KMS-11 (cell line): ENCODE data around the gene DHRS13.

Source experiments
- H2AFZ ChIP-seq: fragments of 200-600 bp; sonication (generic); 2 replicates; pipeline ENCODE4 v1.6.1; 2016; ENCODE audit warnings: antibody characterized with exemption, mixed run types, low read depth
- H3K27ac ChIP-seq: fragments of 200-600 bp; sonication (generic); 2 replicates; pipeline ENCODE4 v1.6.1; 2016; ENCODE audit warnings: mild to moderate bottlenecking, mixed run types
- H3K27me3 ChIP-seq: fragments of 200-600 bp; sonication (generic); 2 replicates; pipeline ENCODE4 v1.6.1; 2017; ENCODE audit warnings: mild to moderate bottlenecking, low read depth, mixed run types, moderate library complexity; ENCODE audit not compliant: insufficient read depth
- H3K36me3 ChIP-seq: fragments of 200-600 bp; sonication (generic); 2 replicates; pipeline ENCODE4 v1.6.1; 2017; ENCODE audit warnings: mild to moderate bottlenecking, mixed run types; ENCODE audit not compliant: insufficient read depth
- H3K4me1 ChIP-seq: fragments of 200-600 bp; sonication (generic); 2 replicates; pipeline ENCODE4 v1.6.1; 2016; ENCODE audit warnings: mild to moderate bottlenecking, low read depth, mixed run types; ENCODE audit not compliant: poor library complexity, severe bottlenecking
- H3K4me2 ChIP-seq: fragments of 200-600 bp; sonication (generic); 2 replicates; pipeline ENCODE4 v1.7.0; 2016; ENCODE audit warnings: mild to moderate bottlenecking, mixed run types
- H3K4me3 ChIP-seq: fragments of 200-600 bp; sonication (generic); IDR thresholded peaks from 2 replicates; pipeline ENCODE4 v1.6.1; 2017; ENCODE audit warnings: low read depth, low read length, mixed read lengths; ENCODE audit not compliant: insufficient read depth
- H3K79me2 ChIP-seq: fragments of 200-600 bp; sonication (generic); 2 replicates; pipeline ENCODE4 v1.6.1; 2016; ENCODE audit warnings: low read depth, mixed run types; ENCODE audit not compliant: insufficient read depth
- H3K9ac ChIP-seq: fragments of 200-600 bp; sonication (generic); 2 replicates; pipeline ENCODE4 v1.6.1; 2016; ENCODE audit warnings: mild to moderate bottlenecking, mixed run types
- H4K20me1 ChIP-seq: fragments of 200-600 bp; sonication (generic); 2 replicates; pipeline ENCODE4 v1.6.1; 2016; ENCODE audit warnings: mild to moderate bottlenecking, mixed run types; ENCODE audit not compliant: insufficient read depth
- TF ChIP-seq, protein P1 (sequence below): fragments of 200-600 bp; sonication (generic); conservative IDR thresholded peaks from 2 replicates; pipeline ENCODE4 v1.6.1; 2017; ENCODE audit warnings: low read depth, mild to moderate bottlenecking, antibody characterized with exemption, low read length, moderate library complexity, mixed read lengths

Gene DHRS13

DNA sequence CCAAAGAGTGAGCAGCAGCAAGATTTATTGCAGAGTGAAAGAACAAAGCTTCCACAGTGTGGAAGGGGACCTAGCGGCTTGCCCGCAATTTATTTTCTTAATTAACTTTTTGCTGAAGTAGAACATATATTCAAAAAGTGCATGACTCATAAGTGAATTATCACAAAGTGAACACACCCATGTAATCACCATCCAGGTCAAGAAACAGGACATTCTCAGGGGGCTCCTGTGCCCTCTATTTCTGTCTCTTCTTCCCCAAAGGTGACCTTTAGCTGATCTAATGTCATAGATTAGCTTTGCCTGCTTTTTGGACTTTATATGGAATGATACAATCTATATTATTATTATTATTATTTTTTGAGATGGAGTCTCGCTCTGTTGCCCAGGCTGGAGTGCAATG is 28.1 kb downstream of the DHRS13 start:
- Histone ChIP-seq H3K9ac (no peak overlapping the region), H3K27me3 (no peaks in the 10 kb centered on the region), H2AFZ (no peak overlapping the region), H3K36me3 (no peaks in the 10 kb centered on the region), H3K79me2 (no peaks in the 10 kb centered on the region), H3K4me3 (no peak overlapping the region), H3K27ac (no peak overlapping the region), H4K20me1 (no peaks in the 10 kb centered on the region), H3K4me1 (no peaks in the 10 kb centered on the region), H3K4me2 (no peak overlapping the region)
- TF ChIP-seq, protein P1, sequence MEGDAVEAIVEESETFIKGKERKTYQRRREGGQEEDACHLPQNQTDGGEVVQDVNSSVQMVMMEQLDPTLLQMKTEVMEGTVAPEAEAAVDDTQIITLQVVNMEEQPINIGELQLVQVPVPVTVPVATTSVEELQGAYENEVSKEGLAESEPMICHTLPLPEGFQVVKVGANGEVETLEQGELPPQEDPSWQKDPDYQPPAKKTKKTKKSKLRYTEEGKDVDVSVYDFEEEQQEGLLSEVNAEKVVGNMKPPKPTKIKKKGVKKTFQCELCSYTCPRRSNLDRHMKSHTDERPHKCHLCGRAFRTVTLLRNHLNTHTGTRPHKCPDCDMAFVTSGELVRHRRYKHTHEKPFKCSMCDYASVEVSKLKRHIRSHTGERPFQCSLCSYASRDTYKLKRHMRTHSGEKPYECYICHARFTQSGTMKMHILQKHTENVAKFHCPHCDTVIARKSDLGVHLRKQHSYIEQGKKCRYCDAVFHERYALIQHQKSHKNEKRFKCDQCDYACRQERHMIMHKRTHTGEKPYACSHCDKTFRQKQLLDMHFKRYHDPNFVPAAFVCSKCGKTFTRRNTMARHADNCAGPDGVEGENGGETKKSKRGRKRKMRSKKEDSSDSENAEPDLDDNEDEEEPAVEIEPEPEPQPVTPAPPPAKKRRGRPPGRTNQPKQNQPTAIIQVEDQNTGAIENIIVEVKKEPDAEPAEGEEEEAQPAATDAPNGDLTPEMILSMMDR = no peak

DNA sequence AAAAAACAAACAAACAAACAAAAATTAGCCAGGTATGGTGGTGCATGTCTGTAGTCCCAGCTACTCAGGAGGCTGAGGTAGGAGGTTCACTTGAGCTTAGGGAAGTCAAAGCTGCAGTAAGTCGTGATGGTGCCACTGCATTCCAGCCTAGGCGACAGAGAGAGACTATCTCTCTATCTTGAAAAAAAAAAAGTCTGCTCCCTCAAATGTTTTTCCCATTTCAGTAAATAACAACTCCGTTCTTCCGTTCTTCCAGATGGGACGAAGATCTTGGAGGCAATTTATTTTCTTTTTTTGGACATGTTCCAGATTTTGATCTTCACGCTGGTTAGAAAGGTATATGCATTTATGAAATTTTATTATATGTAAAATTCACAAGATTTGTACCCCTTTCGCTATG is 29.0 kb downstream of the DHRS13 start:
- Histone ChIP-seq H2AFZ (no peak overlapping the region), H3K4me3 (no peak overlapping the region), H3K9ac (no peak overlapping the region), H3K27ac (no peak overlapping the region), H3K4me2 (no peak overlapping the region), H4K20me1 (no peaks in the 10 kb centered on the region), H3K27me3 (no peaks in the 10 kb centered on the region), H3K4me1 (no peaks in the 10 kb centered on the region), H3K79me2 (no peaks in the 10 kb centered on the region), H3K36me3 (no peaks in the 10 kb centered on the region)
- TF ChIP-seq, protein P1 = no peak

- no peak overlapping the region for H2AFZ ChIP-seq
Observed at GRCh38 chr17:28871056-28871579, 31.8 kb downstream of the DHRS13 start.

DNA sequence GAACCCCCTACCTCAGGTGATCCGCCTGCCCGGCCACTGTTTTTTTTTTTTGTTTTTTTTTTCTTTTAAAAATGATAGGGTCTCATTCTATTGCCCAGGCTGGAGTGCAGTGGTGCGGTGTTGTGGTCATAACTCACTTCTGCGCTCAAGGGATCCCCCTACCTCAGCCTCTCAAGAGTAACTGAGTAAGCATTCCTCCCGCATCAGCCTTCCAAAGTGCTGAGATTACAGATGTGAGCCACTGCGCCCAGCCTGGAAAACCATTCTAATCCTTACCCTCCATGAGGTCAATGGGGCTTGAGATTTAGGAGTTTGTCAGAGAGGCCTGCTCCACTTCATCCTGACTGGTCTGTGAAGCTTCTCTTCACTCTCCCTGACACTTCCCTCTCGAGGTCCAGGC is 35.6 kb downstream of the DHRS13 start:
- Histone ChIP-seq H3K4me3 (no peak overlapping the region), H3K4me1 (no peaks in the 10 kb centered on the region), H4K20me1 (no peaks in the 10 kb centered on the region), H3K4me2 (no peak overlapping the region), H3K36me3 (no peaks in the 10 kb centered on the region), H3K9ac (no peak overlapping the region), H3K27me3 (no peaks in the 10 kb centered on the region), H3K27ac (no peak overlapping the region), H3K79me2 (no peaks in the 10 kb centered on the region), H2AFZ (no peak overlapping the region)
- TF ChIP-seq, protein P1 = no peak

More at GRCh38 chr17:28871056-28871579, 31.8 kb downstream of the DHRS13 start:
- H3K9ac ChIP-seq = no peak overlapping the region
- H4K20me1 ChIP-seq = no peaks in the 10 kb centered on the region
- no peaks in the 10 kb centered on the region for H3K79me2 ChIP-seq
- H3K27me3 ChIP-seq = no peaks in the 10 kb centered on the region
- no peak overlapping the region for H3K27ac ChIP-seq
- H3K4me1 ChIP-seq = no peaks in the 10 kb centered on the region
- TF ChIP-seq, protein P1 = no peak
- no peaks in the 10 kb centered on the region for H3K36me3 ChIP-seq
- no peak overlapping the region for H3K4me3 ChIP-seq
- no peak overlapping the region for H3K4me2 ChIP-seq
